Keratinocyte (primary cell): ENCODE measurements around the gene SELENOW. TPM values are rescaled to one million over a fixed set of nuclear protein-coding genes. Genes with fewer than 3 reads are reported as not detected.
"Not testable (repeated sequence)": the region's sequence is repeated elsewhere in the genome, so short reads cannot be mapped to it uniquely, and the experiment has no call there.

Experiments used
- DNase-seq: peaks from one replicate; pipeline ENCODE4 v3.0.0-alpha.2; 2011; ENCODE audit warnings: low read depth, missing footprints, low spot score
- FAIRE-seq: peaks from 2 replicates; lab custom pipeline; 2011; peaks lifted over from hg19 to GRCh38; lab: Jason Lieb, UNC
- H2AFZ ChIP-seq: 2 replicates; pipeline ENCODE4 v1.6.0; 2012; ENCODE audit warnings: low read length, control low read depth, inconsistent platforms; ENCODE audit not compliant: control insufficient read depth
- H3K27ac ChIP-seq: 2 replicates; pipeline ENCODE4 v1.5.1; 2011; ENCODE audit warnings: low read length; ENCODE audit not compliant: control insufficient read depth, insufficient read depth
- H3K27me3 ChIP-seq: 3 replicates; pipeline ENCODE4 v1.6.0; 2011; ENCODE audit warnings: low read length; ENCODE audit not compliant: control insufficient read depth, insufficient read depth; ENCODE audit errors: extremely low read depth
- H3K36me3 ChIP-seq, 2 experiments: 2 replicates in 1 of 2; 3 replicates in 1 of 2; pipeline ENCODE4 v1.5.1; 2011; ENCODE audit warnings: low read length in 2 of 2, mild to moderate bottlenecking in 1 of 2; ENCODE audit not compliant: control insufficient read depth in 2 of 2, insufficient read depth in 2 of 2; ENCODE audit errors: extremely low read depth in 1 of 2
- H3K4me1 ChIP-seq: 3 replicates; pipeline ENCODE4 v1.5.1; 2011; ENCODE audit warnings: low read length; ENCODE audit not compliant: control insufficient read depth, insufficient read depth; ENCODE audit errors: extremely low read depth
- H3K4me2 ChIP-seq: 3 replicates; pipeline ENCODE4 v1.6.0; 2011; ENCODE audit warnings: low read depth, low read length; ENCODE audit not compliant: control insufficient read depth, insufficient read depth; ENCODE audit errors: extremely low read depth
- H3K4me3 ChIP-seq, 3 experiments: fragments of 200-600 bp in 1 of 3; sonication (generic) in 1 of 3; 2 replicates in 2 of 3; 3 replicates in 1 of 3; pipeline ENCODE4 v1.5.1; 2011 to 2016; ENCODE audit warnings: low read length in 3 of 3, mild to moderate bottlenecking in 3 of 3, control low read depth in 2 of 3, inconsistent platforms in 1 of 3, low read depth in 1 of 3, mixed read lengths in 1 of 3, mixed run types in 1 of 3, moderate library complexity in 1 of 3; ENCODE audit not compliant: control insufficient read depth in 2 of 3, insufficient read depth in 2 of 3; ENCODE audit errors: extremely low read depth in 1 of 3
- H3K79me2 ChIP-seq: 2 replicates; pipeline ENCODE4 v1.6.0; 2012; ENCODE audit warnings: low read length; ENCODE audit not compliant: control insufficient read depth, insufficient read depth
- H3K9ac ChIP-seq: 3 replicates; pipeline ENCODE4 v1.6.0; 2011; ENCODE audit warnings: low read length; ENCODE audit not compliant: control insufficient read depth, insufficient read depth; ENCODE audit errors: extremely low read depth
- H3K9me1 ChIP-seq: 3 replicates; pipeline ENCODE4 v1.6.0; 2011; ENCODE audit warnings: low read length; ENCODE audit not compliant: control insufficient read depth, insufficient read depth; ENCODE audit errors: extremely low read depth
- H3K9me3 ChIP-seq: 2 replicates; pipeline ENCODE4 v1.5.1; 2012; ENCODE audit warnings: low read depth, low read length; ENCODE audit not compliant: control insufficient read depth
- H4K20me1 ChIP-seq: 3 replicates; pipeline ENCODE4 v1.6.0; 2011; ENCODE audit warnings: low read length; ENCODE audit not compliant: control insufficient read depth, insufficient read depth; ENCODE audit errors: extremely low read depth
- CTCF ChIP-seq, 3 experiments: IDR thresholded peaks in 1 of 3; conservative IDR thresholded peaks in 1 of 3; optimal IDR thresholded peaks in 1 of 3; 2 replicates in 2 of 3; 3 replicates in 1 of 3; pipeline versions ENCODE3 to v1.5.1; 2011; ENCODE audit warnings: low read length in 3 of 3, mild to moderate bottlenecking in 3 of 3, moderate library complexity in 2 of 3, control low read depth in 1 of 3, inconsistent platforms in 1 of 3; ENCODE audit not compliant: insufficient read depth in 2 of 3; ENCODE audit errors: extremely low read depth in 1 of 3
- EZH2 ChIP-seq: IDR thresholded peaks from one replicate; pipeline ENCODE4 v1.6.1; 2012; ENCODE audit warnings: inconsistent platforms, mild to moderate bottlenecking, low read length, moderate library complexity
- dilution Hi-C: fragments of 300-500 bp; cut with MboI; formaldehyde crosslinking; loops from one replicate; pipeline ENCODE4 v1.7.0; 2020; ENCODE audit warnings: low sequenced_read_pairs; ENCODE audit not compliant: extremely low pct_ligation_motif_present
- polyA plus RNA-seq, 5 experiments: library from polyadenylated mRNA; depleted of rRNA in 3 of 5; stranded (reverse) in 3 of 5; stranded (forward) in 1 of 5; unstranded in 1 of 5; fragments of >200 nt; gene quantifications; 1 replicate in 1 of 5; 2 replicates in 3 of 5; 3 replicates in 1 of 5; pipeline versions ENCODE4 v1.2.1 to v1.2.3, GENCODE V29; 2011 to 2012; ENCODE audit warnings: missing spikeins in 2 of 5, low read depth in 1 of 5, low replicate concordance in 1 of 5

The SELENOW gene
- polyA plus RNA-seq, 1 donor (not counting 4 experiments of a cell fraction or from before 2014, with no cell fraction given) = 509 TPM

GRCh38 chr19:47768604-47769003 is 9.9 kb upstream of the SELENOW start:
- no peak overlapping the region for H3K4me3 ChIP-seq
- H3K79me2 ChIP-seq = no peaks in the 10 kb centered on the region
- no peaks in the 10 kb centered on the region for H3K27me3 ChIP-seq
- dilution Hi-C loops = no loop called here
- no peaks in the 10 kb centered on the region for H3K9me1 ChIP-seq
- no peaks in the 10 kb centered on the region for H3K9me3 ChIP-seq
- no peak for FAIRE-seq
- H2AFZ ChIP-seq = no peak overlapping the region
- no peak overlapping the region for H3K4me2 ChIP-seq
- TF ChIP-seq CTCF (optimal IDR thresholded peaks at IDR 0.05 in 1 of 3, IDR thresholded peaks at IDR 0.05 in 1 of 3, conservative IDR thresholded peaks at IDR 0.05 in 1 of 3; ENCODE audit: extremely low read depth in 1 of 3, insufficient read depth in 2 of 3, low read length in 3 of 3) = peak in 2 of 3 experiments; percentile 23 to 24
- TF ChIP-seq EZH2 = no peak
- DNase-seq = no peak
- no peak overlapping the region for H3K9ac ChIP-seq
- H3K36me3 ChIP-seq = no peaks in the 10 kb centered on the region
- no peaks in the 10 kb centered on the region for H4K20me1 ChIP-seq
- H3K27ac ChIP-seq = no peak overlapping the region
- no peaks in the 10 kb centered on the region for H3K4me1 ChIP-seq

GRCh38 chr19:47769534-47769933 is 9.0 kb upstream of the SELENOW start:
- Histone ChIP-seq H3K4me2 (no peak overlapping the region), H4K20me1 (no peaks in the 10 kb centered on the region), H3K36me3 (no peaks in the 10 kb centered on the region), H3K9me3 (no peaks in the 10 kb centered on the region), H3K27me3 (no peaks in the 10 kb centered on the region), H3K4me1 (no peaks in the 10 kb centered on the region), H3K79me2 (no peaks in the 10 kb centered on the region), H3K9me1 (no peaks in the 10 kb centered on the region), H3K4me3 (no peak overlapping the region), H3K27ac (no peak overlapping the region), H2AFZ (no peak overlapping the region), H3K9ac (no peak overlapping the region)
- no peak for TF ChIP-seq EZH2
- no peak for TF ChIP-seq CTCF (optimal IDR thresholded peaks at IDR 0.05 in 1 of 3, IDR thresholded peaks at IDR 0.05 in 1 of 3, conservative IDR thresholded peaks at IDR 0.05 in 1 of 3; ENCODE audit: extremely low read depth in 1 of 3, insufficient read depth in 2 of 3, low read length in 3 of 3)
- dilution Hi-C loops = no loop called here
- no peak for FAIRE-seq
- DNase-seq = no peak

- H2AFZ ChIP-seq, H3K36me3 ChIP-seq, H3K79me2 ChIP-seq, H3K4me2 ChIP-seq, FAIRE-seq, H3K9me3 ChIP-seq, H3K9me1 ChIP-seq, H3K4me1 ChIP-seq, H3K4me3 ChIP-seq, H3K9ac ChIP-seq, DNase-seq, H4K20me1 ChIP-seq, H3K27ac ChIP-seq, dilution Hi-C loops, H3K27me3 ChIP-seq: not testable (repeated sequence)
These were observed 7.2 kb upstream of the SELENOW start for GRCh38 chr19:47771291-47771690.
